HL-60 (cell line): ENCODE results near the gene FOXI2.

Experiments
- CTCF ChIP-seq: IDR thresholded peaks from one replicate; pipeline ENCODE4 v1.5.1; 2011; ENCODE audit warnings: low read length, control low read depth, inconsistent platforms; ENCODE audit not compliant: insufficient read depth
- POLR2AphosphoS5 ChIP-seq: IDR thresholded peaks from 2 replicates; pipeline ENCODE4 v1.6.1; 2012; ENCODE audit warnings: low read depth
- REST ChIP-seq: IDR thresholded peaks from 2 replicates; pipeline ENCODE4 v1.6.1; 2012; ENCODE audit warnings: low read depth; ENCODE audit not compliant: insufficient replicate concordance
- SPI1 ChIP-seq: IDR thresholded peaks from 2 replicates; pipeline ENCODE4 v1.6.1; 2012; ENCODE audit warnings: low read depth, mild to moderate bottlenecking, borderline replicate concordance

GRCh38 chr10:127740596-127740995, 3.6 kb downstream of the FOXI2 start:
- TF ChIP-seq CTCF = no peak
- TF ChIP-seq SPI1 = no peak
- no peak for TF ChIP-seq POLR2AphosphoS5
- no peak for TF ChIP-seq REST
